Lower leg skin (tissue), 3 donors: ENCODE results near the gene TBC1D21.

Experiments used
- CTCF ChIP-seq, 3 donors: fragments of 450-650 bp; IDR thresholded peaks; one replicate each; pipeline ENCODE4 v1.5.1; 2016; ENCODE audit warnings: antibody characterized with exemption in 3 of 3, mild to moderate bottlenecking in 3 of 3, moderate library complexity in 2 of 3
- POLR2A ChIP-seq, 2 donors: fragments of 450-650 bp; IDR thresholded peaks; one replicate each; pipeline ENCODE4 v1.6.1; 2016 to 2017; ENCODE audit warnings: antibody characterized with exemption in 2 of 2, mild to moderate bottlenecking in 1 of 2, moderate library complexity in 1 of 2

- no peak for TF ChIP-seq POLR2A (IDR thresholded peaks at IDR 0.05)
- TF ChIP-seq CTCF (IDR thresholded peaks at IDR 0.05), result no peak
Observed at GRCh38 chr15:73852507-73852906, 20.9 kb upstream of the TBC1D21 start.
